Lung (tissue), 12 donors: ENCODE data around the gene BMP6. TPM values are rescaled to one million over a fixed set of nuclear protein-coding genes. Genes with fewer than 3 reads are reported as not detected.

Experiments
- ATAC-seq: fragments of 200-7000 bp; cut with Tn5 transposase; one replicate; pipeline ENCODE4 v1.9.1; 2020; ENCODE audit warnings: moderate number of reproducible peaks; ENCODE audit not compliant: insufficient read depth, low FRiP score
- DNase-seq, 3 donors: peaks; one replicate each; pipeline ENCODE4 v3.0.0-alpha.2; 2013 to 2017
- H3K27ac ChIP-seq, 2 donors: one replicate each; pipeline ENCODE4 v1.5.1; 2013; ENCODE audit warnings: mild to moderate bottlenecking in 2 of 2, moderate library complexity in 2 of 2, control low read depth in 1 of 2, inconsistent platforms in 1 of 2, low read depth in 1 of 2, low read length in 1 of 2
- H3K27me3 ChIP-seq, 3 donors: one replicate each; pipeline ENCODE4 v1.5.1; 2013; ENCODE audit warnings: low read length in 2 of 3; ENCODE audit not compliant: control insufficient read depth in 3 of 3, insufficient read depth in 3 of 3
- H3K36me3 ChIP-seq, 4 donors: one replicate each; pipeline ENCODE4 v1.5.1; 2013; ENCODE audit warnings: low read length in 4 of 4, mild to moderate bottlenecking in 1 of 4, moderate library complexity in 1 of 4; ENCODE audit not compliant: control insufficient read depth in 4 of 4, insufficient read depth in 4 of 4
- H3K4me1 ChIP-seq, 5 donors: one replicate each; pipeline ENCODE4 v1.5.1; 2013; ENCODE audit warnings: low read length in 5 of 5, mild to moderate bottlenecking in 2 of 5, moderate library complexity in 1 of 5; ENCODE audit not compliant: control insufficient read depth in 5 of 5, insufficient read depth in 5 of 5
- H3K4me3 ChIP-seq: one replicate; pipeline ENCODE4 v1.5.1; 2013; ENCODE audit warnings: mild to moderate bottlenecking, control low read depth, moderate library complexity
- H3K9ac ChIP-seq, 2 donors: one replicate each; pipeline ENCODE4 v1.5.1; 2013; ENCODE audit warnings: low read length in 2 of 2, control low read depth in 1 of 2; ENCODE audit not compliant: insufficient read depth in 1 of 2
- H3K9me3 ChIP-seq, 4 donors: one replicate each; pipeline ENCODE4 v1.5.1; 2013; ENCODE audit warnings: low read length in 3 of 4, mild to moderate bottlenecking in 1 of 4, moderate library complexity in 1 of 4; ENCODE audit not compliant: control insufficient read depth in 4 of 4, insufficient read depth in 3 of 4
- WGBS, 2 donors: extraction: QIAGEN DNeasy Blood & Tissue Kit; methylation state at CpG; one replicate each; pipeline ENCODE4 v1.1.7; 2013; 5-methylcytosine and 5-hydroxymethylcytosine counted together
- polyA plus RNA-seq, 2 donors: library from polyadenylated mRNA; stranded (reverse); fragments of 200-250 nt; gene quantifications; one replicate each; pipeline ENCODE4 v1.2.1, GENCODE V29; 2013
- total RNA-seq, 2 donors: library from RNA; depleted of rRNA in 1 of 2; stranded (reverse); fragments of >200 nt in 1 of 2; gene quantifications; one replicate each; pipeline ENCODE4 v1.2.1, GENCODE V29; 2014 to 2021
- TF ChIP-seq, protein P1 (sequence below): IDR thresholded peaks from 2 replicates; pipeline ENCODE4 v1.5.1; 2012; ENCODE audit warnings: mild to moderate bottlenecking; ENCODE audit errors: control extremely low read depth, extremely low read depth
- donor health status: control.
- donor health status: control.
- donor health status: Bipolar disorder and iron deficiency.
- donor health status: healthy.
- donor health status: DM: yes; HTN: yes; CAD: no.

BMP6 gene
- total and polyA plus RNA-seq, 4 donors, result 2.3 to 17.3 (median 10.6) TPM

DNA sequence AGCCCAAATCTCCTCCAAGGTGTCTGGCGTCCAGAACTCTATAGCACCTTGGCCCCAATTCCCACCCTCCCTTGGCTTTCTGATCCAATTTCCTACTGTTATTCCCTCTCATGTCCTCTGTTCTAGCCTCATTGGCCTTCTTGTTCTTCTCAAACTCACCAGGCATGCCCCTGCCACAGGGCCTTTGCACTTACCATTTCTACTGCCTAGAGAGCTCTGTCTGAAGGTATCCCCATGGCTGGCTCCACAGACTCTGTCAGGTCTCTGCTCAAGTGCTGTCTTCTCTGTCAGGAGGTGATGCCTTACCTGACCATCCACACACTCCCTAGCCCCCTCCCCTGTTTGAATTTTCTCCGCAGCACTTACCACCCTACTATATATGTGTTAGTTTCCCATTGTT, 5.6 kb upstream of the BMP6 start:
- no peak for ATAC-seq
- no peak overlapping the region for H3K4me3 ChIP-seq
- H3K27me3 ChIP-seq, result peaks cover 0 to 22% (median 21%) of the 10 kb centered on the region in 3 donors
- no peaks in the 10 kb centered on the region for H3K36me3 ChIP-seq
- no peak overlapping the region for H3K27ac ChIP-seq
- peaks cover 0 to 3% (median 0%) of the 10 kb centered on the region in 4 donors for H3K9me3 ChIP-seq
- 94 to 97% methylated on average over 2 of the region's 2 CpGs for WGBS, 2 donors
- TF ChIP-seq, protein P1, sequence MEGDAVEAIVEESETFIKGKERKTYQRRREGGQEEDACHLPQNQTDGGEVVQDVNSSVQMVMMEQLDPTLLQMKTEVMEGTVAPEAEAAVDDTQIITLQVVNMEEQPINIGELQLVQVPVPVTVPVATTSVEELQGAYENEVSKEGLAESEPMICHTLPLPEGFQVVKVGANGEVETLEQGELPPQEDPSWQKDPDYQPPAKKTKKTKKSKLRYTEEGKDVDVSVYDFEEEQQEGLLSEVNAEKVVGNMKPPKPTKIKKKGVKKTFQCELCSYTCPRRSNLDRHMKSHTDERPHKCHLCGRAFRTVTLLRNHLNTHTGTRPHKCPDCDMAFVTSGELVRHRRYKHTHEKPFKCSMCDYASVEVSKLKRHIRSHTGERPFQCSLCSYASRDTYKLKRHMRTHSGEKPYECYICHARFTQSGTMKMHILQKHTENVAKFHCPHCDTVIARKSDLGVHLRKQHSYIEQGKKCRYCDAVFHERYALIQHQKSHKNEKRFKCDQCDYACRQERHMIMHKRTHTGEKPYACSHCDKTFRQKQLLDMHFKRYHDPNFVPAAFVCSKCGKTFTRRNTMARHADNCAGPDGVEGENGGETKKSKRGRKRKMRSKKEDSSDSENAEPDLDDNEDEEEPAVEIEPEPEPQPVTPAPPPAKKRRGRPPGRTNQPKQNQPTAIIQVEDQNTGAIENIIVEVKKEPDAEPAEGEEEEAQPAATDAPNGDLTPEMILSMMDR, result no peak
- no peak for DNase-seq
- no peaks in the 10 kb centered on the region for H3K4me1 ChIP-seq
- H3K9ac ChIP-seq, result no peak overlapping the region

DNA sequence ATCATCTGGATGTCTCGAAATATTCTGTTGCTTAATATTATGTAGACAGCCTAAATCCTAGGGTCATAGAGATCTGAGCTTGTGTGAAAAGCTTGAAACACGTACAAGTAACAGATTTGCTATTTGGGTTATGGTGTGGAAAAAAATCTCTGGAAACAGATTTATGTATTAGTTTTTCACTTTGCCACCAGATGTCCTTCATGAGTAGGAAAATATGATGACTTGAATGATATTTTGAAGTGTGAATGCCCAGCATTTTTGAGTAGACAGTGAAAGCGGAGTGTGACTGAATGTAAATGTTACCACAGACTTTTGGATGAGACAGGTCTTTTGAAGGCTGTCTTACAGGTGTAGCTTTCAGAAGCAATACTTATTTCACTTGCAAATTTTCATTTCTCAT, 4.2 kb upstream of the BMP6 start:
- Histone ChIP-seq H3K4me1 (peaks cover 0 to 7% (median 0%) of the 10 kb centered on the region in 5 donors), H3K9ac (no peak overlapping the region), H3K27me3 (peaks cover 0 to 25% (median 24%) of the 10 kb centered on the region in 3 donors), H3K36me3 (no peaks in the 10 kb centered on the region), H3K27ac (no peak overlapping the region), H3K9me3 (no peaks in the 10 kb centered on the region), H3K4me3 (no peak overlapping the region)
- TF ChIP-seq, protein P1, result no peak
- no peak for ATAC-seq
- 26 to 38% methylated on average over 3 of the region's 3 CpGs for WGBS, 2 donors
- peak in 2 of 3 donors; percentile 62 to 67 for DNase-seq

DNA sequence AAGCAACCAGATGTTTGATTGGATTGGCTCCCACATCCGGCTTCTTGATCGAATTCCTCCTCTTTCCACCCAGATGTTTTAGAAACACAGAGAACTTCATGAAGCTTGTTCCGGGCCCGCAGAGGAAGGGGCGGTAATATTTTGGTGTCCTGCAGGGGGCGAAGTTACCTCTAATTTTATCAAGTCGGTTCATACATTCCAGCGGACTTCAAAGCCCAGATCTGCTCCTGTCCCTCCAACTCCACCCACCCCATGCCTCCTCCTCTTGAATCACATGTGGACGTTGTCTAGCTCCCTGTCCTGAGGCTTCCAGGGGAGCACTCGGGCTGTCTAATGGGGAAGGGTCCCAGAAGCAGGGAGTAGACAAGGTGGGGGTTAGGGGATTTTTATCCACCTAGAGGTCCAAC, 2.9 kb upstream of the BMP6 start:
- no peak overlapping the region for H3K27ac ChIP-seq
- H3K36me3 ChIP-seq, result no peaks in the 10 kb centered on the region
- H3K9ac ChIP-seq, result no peak overlapping the region
- 1 to 2% methylated on average over 10 of the region's 10 CpGs for WGBS, 2 donors
- DNase-seq (peak; percentile 89 to 91 (median 90)), ATAC-seq (peak; percentile 43)
- H3K27me3 ChIP-seq, result peaks cover 0 to 30% (median 28%) of the 10 kb centered on the region in 3 donors
- H3K9me3 ChIP-seq, result peaks cover 0 to 2% (median 0%) of the 10 kb centered on the region in 4 donors
- TF ChIP-seq, protein P1, result peak; percentile 22
- no peak overlapping the region for H3K4me3 ChIP-seq
- peaks cover 0 to 18% (median 0%) of the 10 kb centered on the region in 5 donors for H3K4me1 ChIP-seq

DNA sequence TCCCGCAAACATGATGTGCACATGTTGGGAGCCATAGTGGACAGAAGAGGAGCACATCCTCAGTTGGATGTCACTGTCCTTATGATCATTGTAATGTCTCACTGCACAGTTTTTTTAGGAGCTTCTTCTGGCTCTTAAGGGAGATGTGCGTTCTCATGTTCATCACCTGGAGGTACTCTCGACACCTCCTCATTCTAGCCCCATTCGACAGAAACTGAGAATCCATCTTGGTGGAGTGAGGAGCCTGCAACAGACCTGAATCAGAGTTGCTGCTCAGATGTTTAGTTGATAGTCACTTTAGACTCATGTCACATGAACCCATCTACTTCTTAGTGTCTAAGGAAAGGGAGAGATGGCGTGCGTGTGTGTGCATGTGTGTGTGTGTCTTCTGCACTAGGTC, 2.3 kb upstream of the BMP6 start:
- Histone ChIP-seq H3K9me3 (peaks cover 0 to 2% (median 0%) of the 10 kb centered on the region in 4 donors), H3K4me3 (no peak overlapping the region), H3K9ac (no peak overlapping the region), H3K36me3 (no peaks in the 10 kb centered on the region), H3K27me3 (peaks cover 3 to 35% (median 33%) of the 10 kb centered on the region in 3 donors), H3K4me1 (peaks cover 0 to 24% (median 1%) of the 10 kb centered on the region in 5 donors), H3K27ac (no peak overlapping the region)
- WGBS, 2 donors, result 91 to 92% methylated on average over 6 of the region's 6 CpGs
- no peak for DNase-seq
- ATAC-seq, result no peak
- TF ChIP-seq, protein P1, result no peak
